Spleen (tissue), 7 donors: ENCODE results near the gene MYPOP.

Experiments
- CTCF ChIP-seq, 11 experiments: fragments of 200-600 bp in 7 of 11; fragments of 450-650 bp in 4 of 11; sonication (generic) in 4 of 11; IDR thresholded peaks in 8 of 11; conservative IDR thresholded peaks in 3 of 11; 1 replicate in 7 of 11; 2 replicates in 4 of 11; pipeline versions ENCODE4 v1.4.0 to v1.8.0; 2016 to 2021; ENCODE audit warnings: antibody characterized with exemption in 11 of 11, inconsistent platforms in 4 of 11, mild to moderate bottlenecking in 1 of 11
- POLR2A ChIP-seq, 3 donors: fragments of 450-650 bp; IDR thresholded peaks; one replicate each; pipeline ENCODE4 v1.5.1; 2017; ENCODE audit warnings: antibody characterized with exemption in 3 of 3, mild to moderate bottlenecking in 1 of 3
- donor health status: DM: no; HTN: no; CAD: no; lungs with moderate emphysema.
- donor health status: DM: no; HTN: no; CAD: no.
- donor health status: DM: no; HTN: no; CAD: no.

DNA sequence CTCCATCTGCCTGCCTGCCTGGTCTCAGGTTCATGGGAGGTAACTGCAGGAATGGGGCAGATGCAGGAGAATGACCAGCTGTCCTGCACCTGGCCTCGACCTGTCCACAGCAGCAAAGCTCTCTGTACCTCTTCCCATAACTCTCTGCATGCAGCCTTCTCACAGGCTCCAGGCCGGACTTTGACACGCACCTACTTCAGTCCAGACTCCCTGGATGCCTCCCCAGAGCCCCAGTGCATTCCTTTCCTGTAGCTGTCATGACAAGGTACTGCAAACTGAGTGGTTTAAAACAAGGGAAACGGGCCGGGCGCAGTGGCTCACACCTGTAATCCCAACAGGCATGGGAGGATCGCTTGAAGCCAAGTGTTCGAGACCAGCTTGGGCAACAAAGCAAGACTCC is 8.9 kb upstream of the MYPOP start:
- TF ChIP-seq CTCF (IDR thresholded peaks at IDR 0.05 in 8 of 11, conservative IDR thresholded peaks at IDR 0.05 in 3 of 11) (no peak), POLR2A (IDR thresholded peaks at IDR 0.05) (no peak)
